NCI-H2196 (cell line): Measurements from ENCODE around the gene LMO7.

ENCODE experiments used
- DNase-seq: peaks from one replicate; lab custom pipeline; 2025; ENCODE audit not compliant: unreplicated experiment; lab: John Stamatoyannopoulos, UW

Gene LMO7

GRCh38 chr13:75831389-75831788 lies 195.3 kb downstream of the LMO7 start:
- no peak for DNase-seq

GRCh38 chr13:75832812-75833211 lies 196.7 kb downstream of the LMO7 start:
- no peak for DNase-seq

- DNase-seq = peak; percentile 21
Measured at GRCh38 chr13:75836441-75836840, 200.3 kb downstream of the LMO7 start.

GRCh38 chr13:75838366-75839005 lies 202.4 kb downstream of the LMO7 start:
- no peak for DNase-seq

GRCh38 chr13:75839406-75839805 lies 203.3 kb downstream of the LMO7 start:
- DNase-seq = no peak

- no peak for DNase-seq
Measured at GRCh38 chr13:75841905-75842304, 205.8 kb downstream of the LMO7 start.

GRCh38 chr13:75843074-75843473 lies 206.9 kb downstream of the LMO7 start:
- DNase-seq = no peak

GRCh38 chr13:75843991-75844390 lies 207.9 kb downstream of the LMO7 start:
- no peak for DNase-seq

- no peak for DNase-seq
Measured at GRCh38 chr13:75847588-75847987, 211.5 kb downstream of the LMO7 start.

- DNase-seq = no peak
Measured at GRCh38 chr13:75850916-75851315, 214.8 kb downstream of the LMO7 start.

- no peak for DNase-seq
Measured at GRCh38 chr13:75855216-75855615, 219.1 kb downstream of the LMO7 start.

GRCh38 chr13:75855847-75856246 lies 219.7 kb downstream of the LMO7 start:
- DNase-seq = no peak

GRCh38 chr13:75857291-75857690 lies 221.2 kb downstream of the LMO7 start:
- no peak for DNase-seq

- DNase-seq = no peak
Measured at GRCh38 chr13:75860935-75861334, 224.8 kb downstream of the LMO7 start.

GRCh38 chr13:75861786-75862185 lies 225.7 kb downstream of the LMO7 start:
- no peak for DNase-seq

- DNase-seq = no peak
Measured at GRCh38 chr13:75864718-75865117, 228.6 kb downstream of the LMO7 start.

- DNase-seq = no peak
Measured at GRCh38 chr13:75867379-75868117, 231.4 kb downstream of the LMO7 start.

GRCh38 chr13:75869981-75870380 lies 233.9 kb downstream of the LMO7 start:
- no peak for DNase-seq

GRCh38 chr13:75870397-75870903 lies 234.3 kb downstream of the LMO7 start:
- DNase-seq = peak; percentile 15

GRCh38 chr13:75871059-75871458 lies 234.9 kb downstream of the LMO7 start:
- DNase-seq = no peak

- no peak for DNase-seq
Measured at GRCh38 chr13:75872980-75873379, 236.8 kb downstream of the LMO7 start.

- no peak for DNase-seq
Measured at GRCh38 chr13:75873494-75873893, 237.4 kb downstream of the LMO7 start.

- no peak for DNase-seq
Measured at GRCh38 chr13:75875450-75875849, 239.3 kb downstream of the LMO7 start.
